ENCODE data around the gene ALPI. TPM values are rescaled to one million over a fixed set of nuclear protein-coding genes. Genes with fewer than 3 reads are reported as not detected.
"Not testable (repeated sequence)": the region's sequence is repeated elsewhere in the genome, so short reads cannot be mapped to it uniquely, and the experiment has no call there.

ALPI gene
- total RNA-seq = not detected

GRCh38 chr2:232455426-232456255, at the start of gene ALPI:
TSS of gene ALPI (plus strand) at chr2:232456153. CDS start at chr2:232456200, 47 bp downstream.
- Mint-ChIP-seq H3K4me1 (ENCODE audit: low read depth) (no peaks in the 10 kb centered on the region), H3K9me3 (no peaks in the 10 kb centered on the region), H3K27me3 (ENCODE audit: low read depth) (peaks cover 15% of the 10 kb centered on the region), H3K36me3 (ENCODE audit: insufficient read depth in 2 of 2) (no peaks in the 10 kb centered on the region), H3K4me3 (no peak within 1 kb of the TSS), H3K27ac (no peak within 1 kb of the TSS)
- DNase-seq (no peak), ATAC-seq (replicated peaks in 1 of 2) (no peak)

- Mint-ChIP-seq H3K27me3 (ENCODE audit: low read depth) (peaks cover 16% of the 10 kb centered on the region), H3K36me3 (ENCODE audit: insufficient read depth in 2 of 2) (no peaks in the 10 kb centered on the region), H3K9me3 (no peaks in the 10 kb centered on the region), H3K4me1 (ENCODE audit: low read depth) (no peaks in the 10 kb centered on the region), H3K27ac (no peak within 1 kb of the TSS), H3K4me3 (no peak within 1 kb of the TSS)
- DNase-seq (no peak), ATAC-seq (replicated peaks in 1 of 2) (no peak)
Observed at GRCh38 chr2:232406556-232407310, 49.2 kb upstream of the ALPI start, which contains the start of gene ALPG. TSS of gene ALPG (plus strand) at chr2:232406844. CDS start at chr2:232406895, 51 bp downstream.

GRCh38 chr2:232407428-232408150, 48.4 kb upstream of the ALPI start:
- not testable (repeated sequence) for H3K4me3 Mint-ChIP-seq; H3K9me3 Mint-ChIP-seq; DNase-seq; H3K36me3 Mint-ChIP-seq (ENCODE audit: insufficient read depth in 2 of 2); H3K4me1 Mint-ChIP-seq (ENCODE audit: low read depth); H3K27ac Mint-ChIP-seq; ATAC-seq (replicated peaks in 1 of 2)
- peaks cover 19% of the 10 kb centered on the region for H3K27me3 Mint-ChIP-seq (ENCODE audit: low read depth)

DNA sequence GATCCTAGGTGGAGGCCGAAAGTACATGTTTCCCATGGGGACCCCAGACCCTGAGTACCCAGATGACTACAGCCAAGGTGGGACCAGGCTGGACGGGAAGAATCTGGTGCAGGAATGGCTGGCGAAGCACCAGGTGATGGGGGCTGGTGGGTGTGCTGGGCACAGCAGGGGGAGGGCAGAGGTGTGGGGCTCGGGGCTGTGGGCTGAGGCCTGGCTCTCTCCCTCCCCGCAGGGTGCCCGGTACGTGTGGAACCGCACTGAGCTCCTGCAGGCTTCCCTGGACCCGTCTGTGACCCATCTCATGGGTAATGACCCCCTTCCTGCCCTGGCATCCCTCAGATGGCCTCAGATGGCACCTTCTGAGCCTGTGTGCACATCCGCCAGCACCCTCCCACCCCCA, 47.7 kb upstream of the ALPI start:
- H3K4me1 Mint-ChIP-seq (ENCODE audit: low read depth); DNase-seq; H3K27ac Mint-ChIP-seq; H3K4me3 Mint-ChIP-seq; H3K36me3 Mint-ChIP-seq (ENCODE audit: insufficient read depth in 2 of 2); ATAC-seq (replicated peaks in 1 of 2); H3K9me3 Mint-ChIP-seq: not testable (repeated sequence)
- H3K27me3 Mint-ChIP-seq (ENCODE audit: low read depth) = peaks cover 26% of the 10 kb centered on the region

- ATAC-seq (replicated peaks in 1 of 2) = not testable (repeated sequence)
Observed at GRCh38 chr2:232409617-232410016, 46.3 kb upstream of the ALPI start.

GRCh38 chr2:232410238-232410900, 45.6 kb upstream of the ALPI start:
- no peak for ATAC-seq (replicated peaks in 1 of 2)
- no peak for DNase-seq
- Mint-ChIP-seq H3K9me3 (no peaks in the 10 kb centered on the region), H3K27me3 (ENCODE audit: low read depth) (peaks cover 36% of the 10 kb centered on the region), H3K4me1 (ENCODE audit: low read depth) (peaks cover 14% of the 10 kb centered on the region), H3K4me3 (no peak overlapping the region), H3K36me3 (ENCODE audit: insufficient read depth in 2 of 2) (no peaks in the 10 kb centered on the region), H3K27ac (no peak overlapping the region)

More at GRCh38 chr2:232409617-232410016, 46.3 kb upstream of the ALPI start:
- Mint-ChIP-seq H3K27me3 (ENCODE audit: low read depth) (peaks cover 36% of the 10 kb centered on the region), H3K4me1 (ENCODE audit: low read depth) (peaks cover 14% of the 10 kb centered on the region)
- DNase-seq; H3K36me3 Mint-ChIP-seq (ENCODE audit: insufficient read depth in 2 of 2); H3K9me3 Mint-ChIP-seq; H3K4me3 Mint-ChIP-seq; H3K27ac Mint-ChIP-seq: not testable (repeated sequence)

GRCh38 chr2:232411901-232412629, 43.9 kb upstream of the ALPI start:
- no peaks in the 10 kb centered on the region for H3K9me3 Mint-ChIP-seq
- DNase-seq (no peak), ATAC-seq (replicated peaks in 1 of 2) (no peak)
- H3K36me3 Mint-ChIP-seq (ENCODE audit: insufficient read depth in 2 of 2) = no peaks in the 10 kb centered on the region
- no peak overlapping the region for H3K27ac Mint-ChIP-seq
- H3K27me3 Mint-ChIP-seq (ENCODE audit: low read depth) = peaks cover 36% of the 10 kb centered on the region
- H3K4me3 Mint-ChIP-seq = no peak overlapping the region
- peaks cover 14% of the 10 kb centered on the region for H3K4me1 Mint-ChIP-seq (ENCODE audit: low read depth)

- Mint-ChIP-seq H3K4me1 (ENCODE audit: low read depth) (peaks cover 14% of the 10 kb centered on the region), H3K9me3 (no peaks in the 10 kb centered on the region), H3K4me3 (peak overlapping the region in 1 of 2 donors; percentile 15), H3K36me3 (ENCODE audit: insufficient read depth in 2 of 2) (no peaks in the 10 kb centered on the region), H3K27ac (no peak overlapping the region), H3K27me3 (ENCODE audit: low read depth) (peaks cover 41% of the 10 kb centered on the region)
- DNase-seq = no peak
- ATAC-seq (replicated peaks in 1 of 2) = no peak
Observed at GRCh38 chr2:232412986-232413385, 43.0 kb upstream of the ALPI start.

GRCh38 chr2:232415138-232415690, 40.7 kb upstream of the ALPI start:
- ATAC-seq (replicated peaks in 1 of 2) (no peak), DNase-seq (no peak)
- no peak overlapping the region for H3K4me3 Mint-ChIP-seq
- H3K36me3 Mint-ChIP-seq (ENCODE audit: insufficient read depth in 2 of 2) = no peaks in the 10 kb centered on the region
- no peak overlapping the region for H3K27ac Mint-ChIP-seq
- H3K27me3 Mint-ChIP-seq (ENCODE audit: low read depth) = peaks cover 48% of the 10 kb centered on the region
- H3K4me1 Mint-ChIP-seq (ENCODE audit: low read depth) = peaks cover 14% of the 10 kb centered on the region
- no peaks in the 10 kb centered on the region for H3K9me3 Mint-ChIP-seq

DNA sequence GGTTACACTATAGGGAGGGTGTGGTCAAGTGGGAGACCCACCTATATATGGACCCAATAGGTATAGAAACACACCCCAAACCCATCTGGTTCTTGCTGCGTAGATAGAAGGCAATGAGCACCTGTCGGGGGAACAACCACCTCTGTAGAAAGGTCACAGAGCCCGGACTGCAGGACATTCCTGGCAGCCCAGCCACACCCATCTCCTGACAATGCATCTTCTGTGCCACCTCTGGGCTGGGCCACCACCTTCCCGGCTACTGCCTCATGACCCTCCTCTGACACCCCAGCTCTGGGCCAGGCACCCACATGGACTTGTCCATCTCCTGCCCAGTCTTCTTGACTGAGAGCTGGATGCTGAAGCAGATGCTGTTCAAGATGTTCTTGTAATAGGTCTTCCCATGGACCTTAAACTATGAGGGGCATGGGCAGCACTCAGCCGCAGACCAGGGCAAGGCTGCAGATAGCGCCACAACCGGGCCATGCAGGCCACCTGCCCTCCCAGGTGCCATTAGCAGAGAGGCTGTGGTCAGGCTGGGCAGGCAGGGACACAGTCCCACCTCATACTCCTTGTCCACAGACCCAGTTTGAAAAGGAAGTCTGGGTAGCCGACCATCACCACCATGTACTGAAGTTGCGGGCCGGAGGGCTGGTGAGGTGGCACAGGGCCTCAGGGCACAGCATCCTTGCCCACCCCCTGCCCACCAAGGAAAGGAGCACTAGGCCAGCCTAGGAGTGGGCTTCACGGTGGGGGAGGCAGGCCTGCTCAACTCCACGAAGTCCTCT, 40.0 kb upstream of the ALPI start:
- no peak overlapping the region for H3K4me3 Mint-ChIP-seq
- H3K27me3 Mint-ChIP-seq (ENCODE audit: low read depth) = peaks cover 41% of the 10 kb centered on the region
- no peaks in the 10 kb centered on the region for H3K36me3 Mint-ChIP-seq (ENCODE audit: insufficient read depth in 2 of 2)
- DNase-seq (no peak), ATAC-seq (replicated peaks in 1 of 2) (no peak)
- no peaks in the 10 kb centered on the region for H3K9me3 Mint-ChIP-seq
- H3K27ac Mint-ChIP-seq = no peak overlapping the region
- peaks cover 14% of the 10 kb centered on the region for H3K4me1 Mint-ChIP-seq (ENCODE audit: low read depth)

Data from activated T-cell treated with anti-CD3 and anti-CD28 coated beads, Interleukin-2, amount 50 U/mL, for 72 hours (primary cell).